ENCODE data around the gene PRR14. TPM values are rescaled to one million over a fixed set of nuclear protein-coding genes. Genes with fewer than 3 reads are reported as not detected.

The PRR14 gene
- polyA plus RNA-seq, 1 experiment: 5.2 TPM

DNA sequence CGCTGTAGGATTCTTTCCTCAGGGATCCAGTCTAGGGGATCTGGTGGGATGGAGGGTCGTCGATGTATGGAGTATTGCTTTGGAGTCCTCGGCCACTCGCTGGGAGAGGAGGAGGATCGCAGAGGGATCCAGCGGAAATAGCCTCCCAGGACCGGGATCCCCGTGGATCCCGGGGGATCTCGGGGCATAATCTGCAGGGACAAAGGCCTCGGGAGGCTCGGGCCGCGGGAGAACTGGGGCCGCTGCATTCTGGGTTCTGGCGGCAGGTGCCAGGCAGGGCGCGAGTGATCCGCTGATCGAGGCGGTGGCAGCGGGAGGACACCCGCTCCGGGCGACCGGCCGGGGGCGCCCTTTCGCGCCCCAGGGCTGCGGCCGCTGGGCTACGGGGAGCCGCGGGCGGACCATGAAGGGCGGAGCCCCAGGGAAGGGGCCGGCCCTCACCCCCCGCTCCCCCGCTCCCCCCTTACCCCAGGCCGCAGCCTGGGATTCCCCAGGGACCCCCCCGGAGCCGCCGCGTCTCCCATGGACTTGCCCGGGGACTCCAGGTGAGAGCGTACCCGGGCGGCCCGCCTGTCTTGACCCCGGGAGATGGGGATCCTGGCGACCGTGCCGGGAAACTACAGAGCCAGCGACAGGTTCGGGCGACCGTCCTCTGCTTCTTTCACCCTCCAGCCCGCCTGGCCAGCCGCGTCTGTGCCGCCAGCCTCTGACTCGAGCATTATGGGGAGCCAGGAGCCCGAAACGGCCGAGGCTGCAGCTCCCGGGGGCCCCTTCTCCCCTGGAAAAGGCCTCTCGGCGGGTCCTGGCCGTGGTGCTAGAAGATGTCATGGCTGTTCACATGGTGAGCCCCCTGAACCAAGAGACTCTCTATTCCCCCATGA lies 604 bp downstream of the PRR14 start:
- DNase-seq (ENCODE audit: low read depth): no peak
- ChIA-PET CTCF (interaction anchor here (0.6 to 2.3 kb wide), 11 partner anchors 9 to 117 kb away, joined by 3 to 9 read pairs (median 4); partner anchors contain the start of gene ZNF747), POLR2A (interaction anchor here (0.6 to 0.7 kb wide), 2 partner anchors 17 to 243 kb away, joined by 8 read pairs; no protein-coding TSS in a partner anchor)
- peak; percentile 52 for TF ChIP-seq CTCF (IDR thresholded peaks at IDR 0.05; ENCODE audit: insufficient read depth, low read depth, low read length)
- H3K36me3 ChIP-seq (ENCODE audit: control insufficient read depth, insufficient read depth, low read length): peaks cover 17% of the 10 kb centered on the region
- H3K27me3 ChIP-seq (ENCODE audit: control insufficient read depth, insufficient read depth, low read length): no peaks in the 10 kb centered on the region
- peak overlapping the region; percentile 88 for H3K4me3 ChIP-seq (ENCODE audit: low read depth, low read length)

GRCh38 chr16:30652005-30652296 lies 1.2 kb downstream of the PRR14 start:
- Histone ChIP-seq H3K4me3 (ENCODE audit: low read depth, low read length) (peak overlapping the region; percentile 88), H3K27me3 (ENCODE audit: control insufficient read depth, insufficient read depth, low read length) (no peaks in the 10 kb centered on the region), H3K36me3 (ENCODE audit: control insufficient read depth, insufficient read depth, low read length) (peaks cover 17% of the 10 kb centered on the region)
- ChIA-PET CTCF (interaction anchor here (0.5 to 2.3 kb wide), 4 partner anchors 23 to 60 kb away, joined by 3 to 9 read pairs (median 6); no protein-coding TSS in a partner anchor), POLR2A (no interaction called here)
- no peak for TF ChIP-seq CTCF (IDR thresholded peaks at IDR 0.05; ENCODE audit: insufficient read depth, low read depth, low read length)
- DNase-seq (ENCODE audit: low read depth): no peak

GRCh38 chr16:30652718-30653117 lies 2.0 kb downstream of the PRR14 start:
- ChIA-PET POLR2A (no interaction called here), CTCF (interaction anchor here (0.5 to 2.3 kb wide), 3 partner anchors 41 to 59 kb away, joined by 3 to 8 read pairs (median 3); no protein-coding TSS in a partner anchor)
- TF ChIP-seq CTCF (IDR thresholded peaks at IDR 0.05; ENCODE audit: insufficient read depth, low read depth, low read length): no peak
- no peak for DNase-seq (ENCODE audit: low read depth)
- Histone ChIP-seq H3K36me3 (ENCODE audit: control insufficient read depth, insufficient read depth, low read length) (peaks cover 17% of the 10 kb centered on the region), H3K4me3 (ENCODE audit: low read depth, low read length) (no peak overlapping the region), H3K27me3 (ENCODE audit: control insufficient read depth, insufficient read depth, low read length) (no peaks in the 10 kb centered on the region)

GRCh38 chr16:30654856-30655255 lies 4.1 kb downstream of the PRR14 start:
- CTCF ChIA-PET: no interaction called here
- TF ChIP-seq CTCF (IDR thresholded peaks at IDR 0.05; ENCODE audit: insufficient read depth, low read depth, low read length): no peak
- peaks cover 17% of the 10 kb centered on the region for H3K36me3 ChIP-seq (ENCODE audit: control insufficient read depth, insufficient read depth, low read length)
- H3K4me3 ChIP-seq (ENCODE audit: low read depth, low read length): no peak overlapping the region
- H3K27me3 ChIP-seq (ENCODE audit: control insufficient read depth, insufficient read depth, low read length): no peaks in the 10 kb centered on the region
- no peak for DNase-seq (ENCODE audit: low read depth)
- POLR2A ChIA-PET: no interaction called here

DNA sequence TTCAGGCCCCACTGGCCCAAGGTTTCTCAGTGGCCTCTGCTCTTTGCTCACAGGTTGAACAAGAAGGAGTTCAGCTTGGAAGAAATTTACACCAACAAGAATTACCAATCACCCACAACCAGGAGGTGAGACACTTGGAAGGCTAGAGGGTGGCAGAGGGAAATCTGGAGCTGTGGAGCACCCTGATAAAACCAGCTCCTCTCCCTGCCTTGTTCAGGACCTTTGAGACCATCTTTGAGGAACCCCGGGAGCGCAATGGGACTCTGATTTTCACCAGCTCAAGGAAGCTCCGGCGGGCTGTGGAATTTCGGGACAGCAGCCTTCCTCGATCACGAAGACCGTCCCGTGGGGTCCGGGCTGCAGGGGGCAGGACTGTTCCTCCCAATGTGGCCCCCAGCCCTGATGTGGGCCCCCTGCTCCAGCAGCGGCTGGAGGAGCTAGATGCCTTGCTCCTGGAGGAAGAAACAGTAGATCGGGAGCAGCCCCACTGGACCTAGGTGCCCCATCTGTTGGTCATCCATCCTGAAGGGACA lies 5.1 kb downstream of the PRR14 start:
- DNase-seq (ENCODE audit: low read depth): no peak
- ChIA-PET CTCF (no interaction called here), POLR2A (no interaction called here)
- TF ChIP-seq CTCF (IDR thresholded peaks at IDR 0.05; ENCODE audit: insufficient read depth, low read depth, low read length): no peak
- Histone ChIP-seq H3K4me3 (ENCODE audit: low read depth, low read length) (no peak overlapping the region), H3K27me3 (ENCODE audit: control insufficient read depth, insufficient read depth, low read length) (no peaks in the 10 kb centered on the region), H3K36me3 (ENCODE audit: control insufficient read depth, insufficient read depth, low read length) (peaks cover 18% of the 10 kb centered on the region)
